DND-41 (cell line): ENCODE measurements around the gene CD14.
A peak's percentile ranks its signal among the peaks of the same experiment; 100 is the strongest.

ENCODE experiments used
- ATAC-seq: fragments of 200-7000 bp; cut with Tn5 transposase; 3 replicates; pipeline ENCODE4 v1.9.1; 2021; ENCODE audit warnings: low read depth; ENCODE audit not compliant: insufficient read depth
- DNase-seq: peaks from one replicate; pipeline ENCODE4 v3.0.0-alpha.2; 2020
- H2AFZ ChIP-seq: 2 replicates; pipeline ENCODE4 v1.6.0; 2012; ENCODE audit warnings: low read depth, low read length
- H3K27ac ChIP-seq: 2 replicates; pipeline ENCODE4 v1.5.1; 2012; ENCODE audit warnings: low read length, inconsistent platforms
- H3K27me3 ChIP-seq: fragments of 200-600 bp; sonication (generic); 2 replicates; pipeline ENCODE4 v1.6.0; 2012; ENCODE audit warnings: low read length, mild to moderate bottlenecking, inconsistent platforms; ENCODE audit not compliant: insufficient read depth, poor library complexity
- H3K36me3 ChIP-seq: 2 replicates; pipeline ENCODE4 v1.5.1; 2012; ENCODE audit warnings: low read length, inconsistent platforms; ENCODE audit not compliant: insufficient read depth
- H3K4me1 ChIP-seq: 2 replicates; pipeline ENCODE4 v1.5.1; 2012; ENCODE audit warnings: mild to moderate bottlenecking, low read length; ENCODE audit not compliant: insufficient read depth
- H3K4me2 ChIP-seq: 2 replicates; pipeline ENCODE4 v1.6.0; 2012; ENCODE audit warnings: mild to moderate bottlenecking, moderate library complexity, low read length, inconsistent platforms; ENCODE audit not compliant: insufficient read depth
- H3K4me3 ChIP-seq, 2 experiments: fragments of 200-600 bp in 1 of 2; shearing (Covaris generic) in 1 of 2; 2 replicates each; pipeline ENCODE4 v1.5.1; 2012 to 2016; ENCODE audit warnings: inconsistent platforms in 2 of 2, low read length in 2 of 2, mild to moderate bottlenecking in 2 of 2, low read depth in 1 of 2, moderate library complexity in 1 of 2
- H3K79me2 ChIP-seq: 2 replicates; pipeline ENCODE4 v1.6.0; 2012; ENCODE audit warnings: low read length, inconsistent platforms; ENCODE audit not compliant: insufficient read depth
- H3K9ac ChIP-seq: 2 replicates; pipeline ENCODE4 v1.6.0; 2012; ENCODE audit warnings: low read depth, mild to moderate bottlenecking, inconsistent platforms, low read length, moderate library complexity
- H3K9me3 ChIP-seq: 2 replicates; pipeline ENCODE4 v1.5.1; 2012; ENCODE audit warnings: low read length, moderate library complexity, mild to moderate bottlenecking, inconsistent platforms; ENCODE audit not compliant: insufficient read depth, severe bottlenecking
- H4K20me1 ChIP-seq: 2 replicates; pipeline ENCODE4 v1.6.0; 2012; ENCODE audit warnings: low read length; ENCODE audit not compliant: insufficient read depth
- EZH2 ChIP-seq: IDR thresholded peaks from 3 replicates; pipeline ENCODE4 v1.6.1; 2012; ENCODE audit warnings: borderline replicate concordance, low read depth, mild to moderate bottlenecking, moderate library complexity, low read length, inconsistent platforms; ENCODE audit not compliant: severe bottlenecking
- TF ChIP-seq, protein P1 (sequence below): IDR thresholded peaks from 2 replicates; pipeline ENCODE4 v1.5.1; 2012; ENCODE audit warnings: borderline replicate concordance, low read length, moderate library complexity, mild to moderate bottlenecking; ENCODE audit not compliant: poor library complexity, severe bottlenecking; ENCODE audit errors: extremely low read depth

Gene CD14

DNA sequence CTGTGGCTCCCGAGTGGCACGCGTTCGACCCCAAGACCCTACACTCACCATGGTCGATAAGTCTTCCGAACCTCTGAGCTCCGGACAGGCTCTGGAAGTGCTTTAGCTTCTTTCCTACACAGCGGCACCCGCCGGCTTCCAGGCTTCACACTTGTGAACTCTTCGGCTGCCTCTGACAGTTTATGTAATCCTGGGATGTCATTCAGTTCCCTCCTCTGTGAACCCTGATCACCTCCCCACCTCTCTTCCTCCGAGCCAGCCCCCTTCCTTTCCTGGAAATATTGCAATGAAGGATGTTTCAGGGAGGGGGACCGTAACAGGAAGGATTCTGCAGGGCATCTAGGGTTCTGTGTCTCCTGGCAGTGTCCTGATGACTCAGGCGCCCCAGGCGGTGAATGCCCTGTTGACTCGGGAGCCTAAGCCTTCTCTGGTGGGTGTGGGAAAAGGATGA, at the start of gene CD14:
TSS of gene CD14 (minus strand) at position 155 of the 451 bp plus-strand sequence. CDS start at position 51, 104 bp downstream.
- H3K36me3 ChIP-seq, result no peaks in the 10 kb centered on the region
- no peak within 1 kb of the TSS for H3K4me3 ChIP-seq
- no peaks in the 10 kb centered on the region for H3K4me1 ChIP-seq
- no peaks in the 10 kb centered on the region for H3K79me2 ChIP-seq
- no peak within 1 kb of the TSS for H3K9ac ChIP-seq
- no peak within 1 kb of the TSS for H3K27ac ChIP-seq
- ATAC-seq, result no peak
- peaks cover 9% of the 10 kb centered on the region for H3K9me3 ChIP-seq
- no peak for TF ChIP-seq EZH2
- TF ChIP-seq, protein P1, sequence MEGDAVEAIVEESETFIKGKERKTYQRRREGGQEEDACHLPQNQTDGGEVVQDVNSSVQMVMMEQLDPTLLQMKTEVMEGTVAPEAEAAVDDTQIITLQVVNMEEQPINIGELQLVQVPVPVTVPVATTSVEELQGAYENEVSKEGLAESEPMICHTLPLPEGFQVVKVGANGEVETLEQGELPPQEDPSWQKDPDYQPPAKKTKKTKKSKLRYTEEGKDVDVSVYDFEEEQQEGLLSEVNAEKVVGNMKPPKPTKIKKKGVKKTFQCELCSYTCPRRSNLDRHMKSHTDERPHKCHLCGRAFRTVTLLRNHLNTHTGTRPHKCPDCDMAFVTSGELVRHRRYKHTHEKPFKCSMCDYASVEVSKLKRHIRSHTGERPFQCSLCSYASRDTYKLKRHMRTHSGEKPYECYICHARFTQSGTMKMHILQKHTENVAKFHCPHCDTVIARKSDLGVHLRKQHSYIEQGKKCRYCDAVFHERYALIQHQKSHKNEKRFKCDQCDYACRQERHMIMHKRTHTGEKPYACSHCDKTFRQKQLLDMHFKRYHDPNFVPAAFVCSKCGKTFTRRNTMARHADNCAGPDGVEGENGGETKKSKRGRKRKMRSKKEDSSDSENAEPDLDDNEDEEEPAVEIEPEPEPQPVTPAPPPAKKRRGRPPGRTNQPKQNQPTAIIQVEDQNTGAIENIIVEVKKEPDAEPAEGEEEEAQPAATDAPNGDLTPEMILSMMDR, result no peak
- DNase-seq, result no peak
- H3K27me3 ChIP-seq, result no peaks in the 10 kb centered on the region
- peak within 1 kb of the TSS; percentile 26; the same call in 1 of the 2 replicates for H2AFZ ChIP-seq
- H4K20me1 ChIP-seq, result no peaks in the 10 kb centered on the region
- no peak within 1 kb of the TSS for H3K4me2 ChIP-seq

- H3K36me3 ChIP-seq, result peaks cover 76% of the 10 kb centered on the region
- DNase-seq, result no peak
- H3K27ac ChIP-seq, result no peak overlapping the region
- H4K20me1 ChIP-seq, result no peaks in the 10 kb centered on the region
- H3K4me2 ChIP-seq, result no peak overlapping the region
- H3K79me2 ChIP-seq, result no peaks in the 10 kb centered on the region
- no peak overlapping the region for H2AFZ ChIP-seq
- ATAC-seq, result no peak
- H3K9ac ChIP-seq, result no peak overlapping the region
- TF ChIP-seq, protein P1, result no peak
- no peak for TF ChIP-seq EZH2
- H3K4me1 ChIP-seq, result no peaks in the 10 kb centered on the region
- no peaks in the 10 kb centered on the region for H3K9me3 ChIP-seq
- no peaks in the 10 kb centered on the region for H3K27me3 ChIP-seq
- H3K4me3 ChIP-seq, result no peak overlapping the region
Measured at GRCh38 chr5:140678993-140679392, 46.0 kb upstream of the CD14 start.

- no peak for ATAC-seq
- Histone ChIP-seq H3K9me3 (no peaks in the 10 kb centered on the region), H3K27ac (no peak overlapping the region)
Measured at GRCh38 chr5:140677947-140678346, 45.0 kb upstream of the CD14 start.

More at GRCh38 chr5:140677947-140678346, 45.0 kb upstream of the CD14 start:
- H3K4me1 ChIP-seq, result no peaks in the 10 kb centered on the region
- TF ChIP-seq EZH2, result no peak
- TF ChIP-seq, protein P1, result no peak
- no peak for DNase-seq
- H4K20me1 ChIP-seq, result no peaks in the 10 kb centered on the region
- peaks cover 79% of the 10 kb centered on the region for H3K36me3 ChIP-seq
- H3K27me3 ChIP-seq, result no peaks in the 10 kb centered on the region
- H3K4me2 ChIP-seq, result no peak overlapping the region
- no peaks in the 10 kb centered on the region for H3K79me2 ChIP-seq
- no peak overlapping the region for H2AFZ ChIP-seq
- H3K9ac ChIP-seq, result no peak overlapping the region
- H3K4me3 ChIP-seq, result no peak overlapping the region
